Right lobe of liver (tissue), 6 donors: ENCODE results near the gene KRT38. TPM values are rescaled to one million over a fixed set of nuclear protein-coding genes. Genes with fewer than 3 reads are reported as not detected.
"Not testable (repeated sequence)": the region's sequence is repeated elsewhere in the genome, so short reads cannot be mapped to it uniquely, and the experiment has no call there.

Source experiments
- ATAC-seq, 4 donors: fragments of 200-7000 bp; cut with Tn5 transposase; one replicate each; pipeline ENCODE4 v1.9.1; 2020; ENCODE audit warnings: mild to moderate bottlenecking in 4 of 4, moderate library complexity in 4 of 4
- DNase-seq, 3 donors: peaks; one replicate each; pipeline ENCODE4 v3.0.0-alpha.2; 2020
- H3K27ac ChIP-seq, 3 donors: fragments of 200-600 bp; one replicate each; pipeline ENCODE4 v1.8.0; 2022
- H3K27me3 ChIP-seq, 2 donors: fragments of 200-600 bp; one replicate each; pipeline ENCODE4 v1.8.0; 2022
- H3K36me3 ChIP-seq, 4 donors: fragments of 200-600 bp; sonication (generic) in 1 of 4; one replicate each; pipeline versions ENCODE4 v1.5.1 to v1.8.0; 2017 to 2022; ENCODE audit warnings: control low read depth in 1 of 4
- H3K4me1 ChIP-seq, 4 donors: fragments of 200-600 bp; sonication (generic) in 1 of 4; one replicate each; pipeline versions ENCODE4 v1.5.1 to v1.8.0; 2017 to 2022; ENCODE audit warnings: control low read depth in 1 of 4
- H3K4me3 ChIP-seq, 3 donors: fragments of 200-600 bp; one replicate each; pipeline ENCODE4 v1.8.0; 2022
- H3K9me3 ChIP-seq, 4 donors: fragments of 200-600 bp; sonication (generic) in 1 of 4; one replicate each; pipeline versions ENCODE4 v1.5.1 to v1.8.0; 2017 to 2022; ENCODE audit warnings: control low read depth in 1 of 4
- CTCF ChIP-seq, 4 donors: fragments of 200-600 bp in 3 of 4; fragments of 450-650 bp in 1 of 4; IDR thresholded peaks; one replicate each; pipeline versions ENCODE4 v1.5.1 to v1.8.0; 2016 to 2022; ENCODE audit warnings: antibody characterized with exemption in 4 of 4, mild to moderate bottlenecking in 2 of 4
- POLR2A ChIP-seq: fragments of 450-650 bp; IDR thresholded peaks from one replicate; pipeline ENCODE4 v1.6.1; 2017; ENCODE audit warnings: antibody characterized with exemption, mild to moderate bottlenecking
- WGBS: methylation state at CpG from one replicate; pipeline ENCODE4 v1.1.6; 2018; ENCODE audit warnings: low coverage, low lambda C conversion rate; ENCODE audit not compliant: insufficient coverage; ENCODE audit errors: missing lambda C conversion rate; 5-methylcytosine and 5-hydroxymethylcytosine counted together
- intact Hi-C, 2 donors: fragments of 100-400 bp; cut with DNase I; formaldehyde crosslinking; loops; one replicate each; pipeline versions ENCODE4 v1.11.2 to v1.14.1; 2022
- total RNA-seq, 6 experiments: library from RNA; depleted of rRNA in 2 of 6; stranded (reverse); fragments of >200 nt in 2 of 6; fragmentation: NEBNext Ultra II Directional in 3 of 6; extraction: Animal tissue kit (Norgen Biotek cat#: 25700) in 3 of 6; gene quantifications; one replicate each; pipeline versions ENCODE4 v1.1.0 to v1.2.4, GENCODE V29; 2016 to 2023
- donor health status: DM: no; HTN: yes; CAD: no.
- donor health status: DM: no; HTN: no; CAD: no.
- donor health status: DM: no; HTN: no; CAD: no.
- donor health status: DM: no; HTN: yes; CAD: no.
- donor health status: DM: no; HTN: yes; CAD: no.

The KRT38 gene
- total RNA-seq, 6 experiments from 2014 or later, result not detected

- DNase-seq (no peak), ATAC-seq (no peak)
- H3K4me1 ChIP-seq, result no peaks in the 10 kb centered on the region
- no peak overlapping the region for H3K27ac ChIP-seq
- intact Hi-C loops, result no loop called here
- WGBS, result 52% methylated on average over 4 of the region's 5 CpGs
- no peaks in the 10 kb centered on the region for H3K27me3 ChIP-seq
- TF ChIP-seq POLR2A, result no peak
- no peak for TF ChIP-seq CTCF (IDR thresholded peaks at IDR 0.05)
- no peak overlapping the region for H3K4me3 ChIP-seq
- H3K9me3 ChIP-seq, result no peaks in the 10 kb centered on the region
- H3K36me3 ChIP-seq, result no peaks in the 10 kb centered on the region
Observed at GRCh38 chr17:41434415-41434814, 6.4 kb downstream of the KRT38 start.

- Histone ChIP-seq H3K36me3 (no peaks in the 10 kb centered on the region), H3K4me1 (no peaks in the 10 kb centered on the region), H3K27me3 (no peaks in the 10 kb centered on the region), H3K4me3 (no peak overlapping the region), H3K27ac (no peak overlapping the region), H3K9me3 (no peaks in the 10 kb centered on the region)
- no peak for ATAC-seq
- 29% methylated on average over 4 of the region's 4 CpGs for WGBS
- intact Hi-C loops, result no loop called here
- no peak for TF ChIP-seq CTCF (IDR thresholded peaks at IDR 0.05)
- no peak for TF ChIP-seq POLR2A
- no peak for DNase-seq
Observed at GRCh38 chr17:41434005-41434404, 6.8 kb downstream of the KRT38 start.

- 36% methylated on average over 4 of the region's 4 CpGs for WGBS
- no peaks in the 10 kb centered on the region for H3K36me3 ChIP-seq
- H3K9me3 ChIP-seq, result no peaks in the 10 kb centered on the region
- ATAC-seq (no peak), DNase-seq (no peak)
- H3K27me3 ChIP-seq, result no peaks in the 10 kb centered on the region
- no peaks in the 10 kb centered on the region for H3K4me1 ChIP-seq
- intact Hi-C loops, result no loop called here
- no peak overlapping the region for H3K4me3 ChIP-seq
- no peak overlapping the region for H3K27ac ChIP-seq
- TF ChIP-seq POLR2A, result no peak
- TF ChIP-seq CTCF (IDR thresholded peaks at IDR 0.05), result no peak
Observed at GRCh38 chr17:41433586-41433985, 7.2 kb downstream of the KRT38 start.

GRCh38 chr17:41430376-41430775, 10.4 kb downstream of the KRT38 start:
- H3K27ac ChIP-seq, DNase-seq, H3K27me3 ChIP-seq, intact Hi-C loops, ATAC-seq, H3K36me3 ChIP-seq, H3K4me3 ChIP-seq, H3K9me3 ChIP-seq, H3K4me1 ChIP-seq: not testable (repeated sequence)
- WGBS, result 46% methylated on average over 9 of the region's 9 CpGs

- no peaks in the 10 kb centered on the region for H3K9me3 ChIP-seq
- 20% methylated on average over 2 of the region's 7 CpGs for WGBS
- no peaks in the 10 kb centered on the region for H3K36me3 ChIP-seq
- DNase-seq (no peak), ATAC-seq (no peak)
- no peaks in the 10 kb centered on the region for H3K4me1 ChIP-seq
- H3K27ac ChIP-seq, result no peak overlapping the region
- TF ChIP-seq CTCF (IDR thresholded peaks at IDR 0.05), result no peak
- TF ChIP-seq POLR2A, result no peak
- intact Hi-C loops, result no loop called here
- no peaks in the 10 kb centered on the region for H3K27me3 ChIP-seq
- H3K4me3 ChIP-seq, result no peak overlapping the region
Observed at GRCh38 chr17:41429667-41430066, 11.1 kb downstream of the KRT38 start.
